Embryonic facial prominence (tissue), 1 donor: ENCODE data around the gene RUNDC1.

Source experiments
- DNase-seq: peaks from one replicate; pipeline ENCODE4 v3.0.0-alpha.2; 2016; ENCODE audit errors: extremely low spot score

The RUNDC1 gene

GRCh38 chr17:43018932-43019331, 38.6 kb downstream of the RUNDC1 start:
- DNase-seq: no peak

- no peak for DNase-seq
Measured at GRCh38 chr17:43019418-43019817, 39.1 kb downstream of the RUNDC1 start.

GRCh38 chr17:43020030-43020621, 39.8 kb downstream of the RUNDC1 start:
- DNase-seq: no peak

GRCh38 chr17:43020789-43021740, 40.7 kb downstream of the RUNDC1 start:
- DNase-seq: no peak

GRCh38 chr17:43021741-43022512, 41.6 kb downstream of the RUNDC1 start, which contains the start of gene VAT1:
VAT1 (minus strand) TSS chr17:43022385; CDS start chr17:43022322, 63 bp downstream.
- peak; percentile 46 for DNase-seq

- DNase-seq: peak; percentile 93
Measured at GRCh38 chr17:43024407-43025289, 44.3 kb downstream of the RUNDC1 start, which contains the start of gene RND2. RND2 (plus strand) TSS chr17:43025231; CDS start chr17:43025348, 117 bp downstream.

- DNase-seq: no peak
Measured at GRCh38 chr17:43025290-43025657, 44.9 kb downstream of the RUNDC1 start.

GRCh38 chr17:43025766-43026537, 45.6 kb downstream of the RUNDC1 start:
- DNase-seq: no peak

- DNase-seq: no peak
Measured at GRCh38 chr17:43026595-43026994, 46.2 kb downstream of the RUNDC1 start.

GRCh38 chr17:43027091-43028032, 47.0 kb downstream of the RUNDC1 start:
- DNase-seq: no peak

- DNase-seq: no peak
Measured at GRCh38 chr17:43028221-43028861, 48.0 kb downstream of the RUNDC1 start.

- DNase-seq: no peak
Measured at GRCh38 chr17:43030137-43030767, 49.9 kb downstream of the RUNDC1 start.

- DNase-seq: no peak
Measured at GRCh38 chr17:43031666-43032065, 51.3 kb downstream of the RUNDC1 start.

- no peak for DNase-seq
Measured at GRCh38 chr17:43033948-43034881, 53.9 kb downstream of the RUNDC1 start.

GRCh38 chr17:43034894-43035293, 54.5 kb downstream of the RUNDC1 start:
- no peak for DNase-seq

- no peak for DNase-seq
Measured at GRCh38 chr17:43039646-43040045, 59.3 kb downstream of the RUNDC1 start.

GRCh38 chr17:43040655-43041054, 60.3 kb downstream of the RUNDC1 start:
- no peak for DNase-seq
